ENCODE results near the gene CTR9. TPM values are rescaled to one million over a fixed set of nuclear protein-coding genes. Genes with fewer than 3 reads are reported as not detected.

Gene CTR9
- total and polyA plus RNA-seq, 2 of the 13 experiments (the other 11 are each of a cell fraction or from before 2014, with no cell fraction given) = 6.6 to 22.1 TPM

GRCh38 chr11:10793470-10794255 is 42.6 kb downstream of the CTR9 start:
- BruUV-seq (replicated peaks) = no TSS peak
- no peak overlapping the region for H3K4me3 ChIP-seq (replicated peaks in 1 of 3; ENCODE audit: insufficient read depth in 1 of 3, low read depth in 2 of 3, low read length in 3 of 3)
- intact Hi-C loops (cut with micrococcal nuclease; ENCODE audit: unreplicated experiment) = loop anchor here (5.0 kb wide), 1 partner anchor 229 kb away; no protein-coding TSS in a partner anchor
- no peak overlapping the region for H3K4me2 ChIP-seq (ENCODE audit: low read depth, low read length)
- peaks cover 0 to 18% of the 10 kb centered on the region in 2 experiments; a peak in 3 of 5 replicates for H3K27me3 ChIP-seq (ENCODE audit: control insufficient read depth in 1 of 2, insufficient read depth in 2 of 2, low read length in 2 of 2)
- no peak overlapping the region for H2AFZ ChIP-seq (ENCODE audit: low read length)
- peaks cover 14% of the 10 kb centered on the region; the same call in 1 of the 2 replicates for H4K20me1 ChIP-seq (ENCODE audit: insufficient read depth, low read length)
- H3K9ac ChIP-seq (ENCODE audit: insufficient read depth, low read depth, low read length) = no peak overlapping the region
- FAIRE-seq (no peak), DNase-seq (ENCODE audit: low spot score) (no peak), ATAC-seq (no peak; the same call in 2 of the 3 replicates)
- peaks cover under 1 to 24% of the 10 kb centered on the region in 2 experiments; a peak in 4 of 5 replicates for H3K36me3 ChIP-seq (replicated peaks in 1 of 2; ENCODE audit: control insufficient read depth in 1 of 2, insufficient read depth in 2 of 2, low read length in 2 of 2)
- in situ Hi-C loops (cut with HindIII; ENCODE audit: extremely low pct_ligation_motif_present, low pct_unique_long_range_greater_than_20kb) = loop anchor here (5.0 kb wide), 2 partner anchors 114 to 229 kb away; no protein-coding TSS in a partner anchor
- H3K4me1 ChIP-seq (ENCODE audit: insufficient read depth, low read length) = peaks cover 10% of the 10 kb centered on the region; the same call in 1 of the 2 replicates
- H3K27ac ChIP-seq (ENCODE audit: extremely low read length, insufficient read depth, low read length) = no peak overlapping the region
- WGBS (ENCODE audit: low lambda C conversion rate) = 58% methylated on average over 11 of the region's 11 CpGs
- H3K9me3 ChIP-seq (ENCODE audit: low read length) = no peaks in the 10 kb centered on the region
- POLR2A ChIA-PET = interaction anchor here (0.6 to 2.6 kb wide), 6 partner anchors 9 to 43 kb away, joined by 3 to 48 read pairs (median 4); partner anchors contain the start of genes CTR9 and EIF4G2
- CTCF ChIA-PET (ENCODE audit: low intra/inter-chr PET ratio, low total read pairs) = interaction anchor here (1.6 kb wide), 1 partner anchor 229 kb away, joined by 13 read pairs; no protein-coding TSS in a partner anchor
- TF ChIP-seq ZNF33B (CRISPR knock-in tag; IDR thresholded peaks at IDR 0.05) = no peak
- no peak for TF ChIP-seq RBM22 (optimal IDR thresholded peaks at IDR 0.05; ENCODE audit: low read length)
- no peak for TF ChIP-seq REST (IDR thresholded peaks at IDR 0.05; ENCODE audit: borderline replicate concordance in 1 of 2, low read depth in 1 of 2, low read length in 2 of 2)
- no peak for TF ChIP-seq CHD2 (IDR thresholded peaks at IDR 0.05; ENCODE audit: low read depth, low read length)
- TF ChIP-seq ZNF766 (CRISPR knock-in tag; IDR thresholded peaks at IDR 0.05; ENCODE audit: borderline replicate concordance) = no peak
- TF ChIP-seq PRPF4 (IDR thresholded peaks at IDR 0.05; ENCODE audit: low read depth, low read length, poor library complexity, severe bottlenecking) = no peak
- TF ChIP-seq ZZZ3 (CRISPR knock-in tag; IDR thresholded peaks at IDR 0.05; ENCODE audit: borderline replicate concordance) = no peak
- no peak for TF ChIP-seq NFKBIZ (CRISPR knock-in tag; IDR thresholded peaks at IDR 0.05)
- no peak for TF ChIP-seq ZNF343 (CRISPR knock-in tag; IDR thresholded peaks at IDR 0.05)
- TF ChIP-seq ASH2L (IDR thresholded peaks at IDR 0.05; ENCODE audit: insufficient read length, low read depth, low read length) = no peak
- TF ChIP-seq TRIM24 (CRISPR knock-in tag; IDR thresholded peaks at IDR 0.05) = no peak
- no peak for TF ChIP-seq AKAP8 (CRISPR knock-in tag; IDR thresholded peaks at IDR 0.05)
- TF ChIP-seq ATM (IDR thresholded peaks at IDR 0.05; ENCODE audit: borderline replicate concordance) = no peak
- no peak for TF ChIP-seq ZNF331 (CRISPR knock-in tag; IDR thresholded peaks at IDR 0.05)
- no peak for TF ChIP-seq ATAD3A (CRISPR knock-in tag; IDR thresholded peaks at IDR 0.05)
- TF ChIP-seq ZNF558 (CRISPR knock-in tag; IDR thresholded peaks at IDR 0.05; ENCODE audit: borderline replicate concordance) = no peak
- no peak for TF ChIP-seq PHB2 (IDR thresholded peaks at IDR 0.05; ENCODE audit: partially characterized antibody)
- no peaks in the 10 kb centered on the region for H3K79me2 ChIP-seq (ENCODE audit: insufficient read depth, low read length)

All from HepG2 (cell line).